H9 (cell line): ENCODE results near the gene PRR30. TPM values are rescaled to one million over a fixed set of nuclear protein-coding genes. Genes with fewer than 3 reads are reported as not detected.

ENCODE experiments used
- DNase-seq: peaks from one replicate; pipeline ENCODE4 v3.0.0-alpha.2; 2017
- H2AFZ ChIP-seq: one replicate; pipeline ENCODE4 v1.6.1; 2013; ENCODE audit warnings: mild to moderate bottlenecking, low read length, control low read depth, moderate library complexity
- H2AK5ac ChIP-seq: 2 replicates; pipeline ENCODE4 v1.6.1; 2013; ENCODE audit warnings: low read length, control low read depth, mixed read lengths; ENCODE audit not compliant: insufficient read length
- H2BK120ac ChIP-seq: one replicate; pipeline ENCODE4 v1.6.1; 2013; ENCODE audit warnings: low read depth, mild to moderate bottlenecking, low read length, control low read depth, inconsistent platforms; ENCODE audit not compliant: poor library complexity, severe bottlenecking
- H2BK12ac ChIP-seq: 2 replicates; pipeline ENCODE4 v1.6.1; 2013; ENCODE audit warnings: low read length, control low read depth, mixed read lengths, low read depth; ENCODE audit not compliant: insufficient read length
- H2BK15ac ChIP-seq: 2 replicates; pipeline ENCODE4 v1.6.1; 2013; ENCODE audit warnings: low read depth, low read length, control low read depth
- H2BK20ac ChIP-seq: one replicate; pipeline ENCODE4 v1.6.1; 2013; ENCODE audit warnings: low read depth, mild to moderate bottlenecking, low read length, control low read depth, inconsistent platforms; ENCODE audit not compliant: poor library complexity, severe bottlenecking
- H2BK5ac ChIP-seq: 2 replicates; pipeline ENCODE4 v1.6.1; 2013; ENCODE audit warnings: low read length, control low read depth, mixed read lengths; ENCODE audit not compliant: insufficient read length
- H3K14ac ChIP-seq: 2 replicates; pipeline ENCODE4 v1.6.1; 2013; ENCODE audit warnings: low read length, control low read depth; ENCODE audit not compliant: insufficient read depth
- H3K18ac ChIP-seq: 2 replicates; pipeline ENCODE4 v1.6.1; 2013; ENCODE audit warnings: low read depth, mild to moderate bottlenecking, mixed read lengths, low read length, control low read depth; ENCODE audit not compliant: insufficient read length
- H3K23ac ChIP-seq: 2 replicates; pipeline ENCODE4 v1.6.1; 2013; ENCODE audit warnings: low read length, control low read depth, mixed read lengths, low read depth; ENCODE audit not compliant: insufficient read length
- H3K23me2 ChIP-seq: 2 replicates; pipeline ENCODE4 v1.6.1; 2013; ENCODE audit warnings: low read depth, mild to moderate bottlenecking, mixed read lengths, low read length, control low read depth; ENCODE audit not compliant: insufficient read length, poor library complexity, severe bottlenecking
- H3K27ac ChIP-seq: 2 replicates; pipeline ENCODE4 v1.5.1; 2013; ENCODE audit warnings: low read length, control low read depth, mixed read lengths, low read depth; ENCODE audit not compliant: insufficient read length
- H3K27me3 ChIP-seq: 2 replicates; pipeline ENCODE4 v1.6.1; 2013; ENCODE audit warnings: low read length, control low read depth, inconsistent platforms; ENCODE audit not compliant: insufficient read depth
- H3K4ac ChIP-seq: 2 replicates; pipeline ENCODE4 v1.6.1; 2013; ENCODE audit warnings: low read depth, mild to moderate bottlenecking, control low read depth, inconsistent platforms, low read length, moderate library complexity
- H3K4me1 ChIP-seq: 2 replicates; pipeline ENCODE4 v1.6.1; 2013; ENCODE audit warnings: low read length, control low read depth, inconsistent platforms; ENCODE audit not compliant: insufficient read depth
- H3K4me2 ChIP-seq: 2 replicates; pipeline ENCODE4 v1.6.1; 2013; ENCODE audit warnings: low read length, control low read depth, mixed read lengths; ENCODE audit not compliant: insufficient read length, insufficient read depth
- H3K56ac ChIP-seq: 2 replicates; pipeline ENCODE4 v1.6.1; 2013; ENCODE audit warnings: low read depth, mild to moderate bottlenecking, mixed read lengths, low read length, control low read depth; ENCODE audit not compliant: insufficient read length
- H3K79me1 ChIP-seq: 2 replicates; pipeline ENCODE4 v1.6.1; 2013; ENCODE audit warnings: low read depth, mild to moderate bottlenecking, moderate library complexity, low read length, control low read depth, inconsistent platforms; ENCODE audit not compliant: insufficient read depth, poor library complexity, severe bottlenecking
- H3K79me2 ChIP-seq: 2 replicates; pipeline ENCODE4 v1.6.1; 2013; ENCODE audit warnings: low read length, control low read depth, inconsistent platforms; ENCODE audit not compliant: insufficient read depth
- H3K9ac ChIP-seq: 2 replicates; pipeline ENCODE4 v1.6.1; 2013; ENCODE audit warnings: low read length, control low read depth, mixed read lengths; ENCODE audit not compliant: insufficient read length; ENCODE audit errors: extremely low read depth
- H3K9me3 ChIP-seq: one replicate; pipeline ENCODE4 v1.6.1; 2013; ENCODE audit warnings: low read depth, low read length, inconsistent platforms; ENCODE audit not compliant: control insufficient read depth
- H3T11ph ChIP-seq: one replicate; pipeline ENCODE4 v1.6.1; 2013; ENCODE audit warnings: mild to moderate bottlenecking, low read length, control low read depth, inconsistent platforms
- H4K20me1 ChIP-seq: one replicate; pipeline ENCODE4 v1.6.1; 2013; ENCODE audit not compliant: control insufficient read depth, insufficient read length, insufficient read depth
- H4K5ac ChIP-seq: 2 replicates; pipeline ENCODE4 v1.6.1; 2013; ENCODE audit warnings: low read depth, mild to moderate bottlenecking, mixed read lengths, low read length, control low read depth; ENCODE audit not compliant: insufficient read length
- H4K8ac ChIP-seq: replicated peaks from 2 replicates; pipeline ENCODE4 v1.6.1; 2013; ENCODE audit warnings: low read length, control low read depth, mixed read lengths, low read depth; ENCODE audit not compliant: insufficient read length
- H4K91ac ChIP-seq: 2 replicates; pipeline ENCODE4 v1.6.1; 2013; ENCODE audit warnings: low read depth, mild to moderate bottlenecking, moderate library complexity, mixed read lengths, low read length, control low read depth; ENCODE audit not compliant: insufficient read length
- H3K27ac Mint-ChIP-seq, 3 experiments: 2 replicates in 2 of 3; 3 replicates in 1 of 3; pipeline ENCODE4 v1.8.0; 2020 to 2021; ENCODE audit warnings: mixed read lengths in 3 of 3, mild to moderate bottlenecking in 1 of 3, moderate library complexity in 1 of 3
- H3K27me3 Mint-ChIP-seq: 2 replicates; pipeline ENCODE4 v1.8.0; 2021; ENCODE audit warnings: low read depth, mild to moderate bottlenecking, moderate library complexity, mixed read lengths
- H3K36me3 Mint-ChIP-seq, 3 experiments: 2 replicates in 2 of 3; 3 replicates in 1 of 3; pipeline ENCODE4 v1.8.0; 2020 to 2021; ENCODE audit warnings: low read depth in 3 of 3, mixed read lengths in 3 of 3; ENCODE audit not compliant: insufficient read depth in 1 of 3
- H3K4me1 Mint-ChIP-seq, 2 experiments: 2 replicates each; pipeline ENCODE4 v1.8.0; 2020; ENCODE audit warnings: mixed read lengths in 2 of 2
- H3K4me3 Mint-ChIP-seq, 2 experiments: 2 replicates in 1 of 2; 3 replicates in 1 of 2; pipeline ENCODE4 v1.8.0; 2020 to 2021; ENCODE audit warnings: mild to moderate bottlenecking in 2 of 2, mixed read lengths in 2 of 2, moderate library complexity in 1 of 2
- H3K9me3 Mint-ChIP-seq, 2 experiments: 2 replicates in 1 of 2; 3 replicates in 1 of 2; pipeline ENCODE4 v1.8.0; 2020; ENCODE audit warnings: mild to moderate bottlenecking in 2 of 2, mixed read lengths in 2 of 2, moderate library complexity in 1 of 2
- CTCF ChIP-seq: fragments of 200-600 bp; sonication (generic); conservative IDR thresholded peaks from 3 replicates; pipeline ENCODE4 v1.8.0; 2021; ENCODE audit warnings: antibody characterized with exemption, mild to moderate bottlenecking
- WGBS: extraction: QIAGEN DNeasy Blood & Tissue Kit; methylation state at CpG from one replicate; pipeline ENCODE4 v1.1.7; 2013; ENCODE audit warnings: missing lambda C conversion rate, low lambda C conversion rate, mixed read lengths; ENCODE audit not compliant: insufficient read length; ENCODE audit errors: extremely low coverage; 5-methylcytosine and 5-hydroxymethylcytosine counted together
- total RNA-seq: library from RNA; stranded (reverse); gene quantifications from 2 replicates; pipeline ENCODE4 v1.2.1, GENCODE V29; 2021

The PRR30 gene
- total RNA-seq, 1 experiment from 2014 or later = not detected

DNA sequence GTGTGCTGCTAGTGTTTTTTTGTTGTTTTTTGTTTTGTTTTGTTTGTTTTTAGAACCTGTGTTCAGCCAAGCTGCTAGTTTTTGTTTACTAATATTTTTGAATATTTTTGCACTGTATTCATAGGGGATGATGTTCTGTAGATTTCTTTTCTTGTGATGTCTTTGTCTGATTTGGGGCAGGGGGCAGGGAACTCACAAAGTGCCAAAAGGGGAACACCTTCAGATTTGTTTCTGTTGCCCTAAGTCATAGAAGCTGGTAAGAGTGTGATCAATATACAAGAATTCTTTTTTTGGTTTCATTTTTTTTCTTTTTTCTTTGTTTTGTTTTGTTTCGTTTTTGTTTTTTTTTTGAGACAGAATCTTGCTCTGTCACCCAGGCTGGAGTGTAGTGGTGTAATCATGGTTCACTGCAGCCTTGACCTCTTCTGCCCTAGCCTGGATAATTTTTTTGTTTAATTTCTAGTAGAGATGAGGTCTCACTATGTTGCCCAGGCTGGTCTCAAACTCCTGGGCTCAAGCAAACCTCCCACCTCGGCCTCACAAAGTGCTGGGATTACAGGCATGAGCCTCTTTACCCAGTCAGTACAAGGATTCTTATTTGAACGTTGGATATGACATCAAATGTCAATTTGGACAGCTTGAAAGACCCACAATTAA lies 40.3 kb upstream of the PRR30 start:
- H3K27me3 ChIP-seq = no peaks in the 10 kb centered on the region
- H4K8ac ChIP-seq = no peak overlapping the region
- no peaks in the 10 kb centered on the region for H3K79me1 ChIP-seq
- no peak overlapping the region for H2BK5ac ChIP-seq
- H3K23me2 ChIP-seq = no peaks in the 10 kb centered on the region
- no peak overlapping the region for H2BK15ac ChIP-seq
- H2AK5ac ChIP-seq = no peak overlapping the region
- H3K23ac ChIP-seq = no peak overlapping the region
- no peak overlapping the region for H3K18ac ChIP-seq
- H3T11ph ChIP-seq = no peak overlapping the region
- Mint-ChIP-seq H3K36me3 (no peaks in the 10 kb centered on the region), H3K4me3 (no peak overlapping the region), H3K27ac (no peak overlapping the region), H3K27me3 (peaks cover 13% of the 10 kb centered on the region), H3K4me1 (peaks cover 0 to 3% of the 10 kb centered on the region in 2 experiments; a peak in 1 of 4 replicates), H3K9me3 (no peaks in the 10 kb centered on the region)
- no peaks in the 10 kb centered on the region for H3K79me2 ChIP-seq
- no peak overlapping the region for H2BK120ac ChIP-seq
- no peak overlapping the region for H3K14ac ChIP-seq
- no peak overlapping the region for H2AFZ ChIP-seq
- no peak for DNase-seq
- no peak overlapping the region for H3K4ac ChIP-seq
- no peak overlapping the region for H3K4me2 ChIP-seq
- H3K4me1 ChIP-seq = no peaks in the 10 kb centered on the region
- no peak for TF ChIP-seq CTCF
- H3K56ac ChIP-seq = no peak overlapping the region
- H2BK12ac ChIP-seq = no peak overlapping the region
- no peak overlapping the region for H3K9ac ChIP-seq
- no peak overlapping the region for H3K27ac ChIP-seq
- no CpG with 5 or more reads among the region's 3 CpGs for WGBS
- H2BK20ac ChIP-seq = no peak overlapping the region
- no peaks in the 10 kb centered on the region for H4K20me1 ChIP-seq
- H3K9me3 ChIP-seq = no peaks in the 10 kb centered on the region
- H4K5ac ChIP-seq = no peak overlapping the region
- H4K91ac ChIP-seq = no peak overlapping the region
